HepG2 (cell line): ENCODE data around the gene FMNL1. TPM values are rescaled to one million over a fixed set of nuclear protein-coding genes. Genes with fewer than 3 reads are reported as not detected.

Experiments
- ATAC-seq: fragments of 200-7000 bp; cut with Tn5 transposase; 3 replicates; pipeline ENCODE4 v1.9.1; 2020; ENCODE audit warnings: mild to moderate bottlenecking, moderate library complexity
- BruUV-seq: library from RNA; stranded (reverse); fragments of 400-500 nt; replicated peaks from 2 replicates; lab custom pipeline; 2021; lab: Mats Ljungman, UMichigan
- CTCF ChIA-PET: fragments of 300-600 bp; formaldehyde crosslinking; extraction: SDS; loops from one replicate; lab custom pipeline; 2021; ENCODE audit warnings: low total read pairs, inconsistent platforms, low intra/inter-chr PET ratio; lab: Yijun Ruan, JAX
- POLR2A ChIA-PET: fragments of 350-600 bp; sonication (Branson Sonifier 250); formaldehyde crosslinking; loops from one replicate; lab custom pipeline; 2020; ENCODE audit warnings: antibody characterized with exemption, inconsistent platforms; lab: Yijun Ruan, JAX
- DNase-seq: peaks from one replicate; pipeline ENCODE4 v3.0.0-alpha.2; 2015; ENCODE audit warnings: low spot score
- FAIRE-seq: peaks from 3 replicates; lab custom pipeline; 2011; peaks lifted over from hg19 to GRCh38; lab: Jason Lieb, UNC
- H2AFZ ChIP-seq: one replicate; pipeline ENCODE4 v1.6.1; 2011; ENCODE audit warnings: low read length, inconsistent platforms
- H3K27ac ChIP-seq: fragments of 300-600 bp; 3 replicates; pipeline ENCODE4 v1.8.0; 2011; ENCODE audit warnings: mixed run types, mild to moderate bottlenecking, mixed read lengths, low read length, inconsistent platforms; ENCODE audit not compliant: insufficient read depth; ENCODE audit errors: extremely low read length
- H3K27me3 ChIP-seq, 2 experiments: fragments of 200-600 bp in 1 of 2; 2 replicates in 1 of 2; 3 replicates in 1 of 2; pipeline versions ENCODE4 v1.6.0 to v1.8.0; 2011; ENCODE audit warnings: low read length in 2 of 2, mild to moderate bottlenecking in 2 of 2, moderate library complexity in 2 of 2, inconsistent platforms in 1 of 2; ENCODE audit not compliant: insufficient read depth in 2 of 2, control insufficient read depth in 1 of 2
- H3K36me3 ChIP-seq, 2 experiments: fragments of 200-600 bp in 1 of 2; replicated peaks in 1 of 2; 2 replicates in 1 of 2; 3 replicates in 1 of 2; pipeline versions ENCODE4 v1.5.1 to v1.8.0; 2011; ENCODE audit warnings: low read length in 2 of 2, inconsistent platforms in 1 of 2; ENCODE audit not compliant: insufficient read depth in 2 of 2, control insufficient read depth in 1 of 2
- H3K4me1 ChIP-seq: 2 replicates; pipeline ENCODE4 v1.5.1; 2012; ENCODE audit warnings: low read length, inconsistent platforms; ENCODE audit not compliant: insufficient read depth
- H3K4me2 ChIP-seq: 2 replicates; pipeline ENCODE4 v1.6.0; 2011; ENCODE audit warnings: low read depth, low read length, inconsistent platforms
- H3K4me3 ChIP-seq, 3 experiments: fragments of 200-600 bp in 1 of 3; sonication (generic), shearing (Covaris generic) in 1 of 3; replicated peaks in 1 of 3; 2 replicates each; pipeline ENCODE4 v1.5.1; 2011 to 2016; ENCODE audit warnings: low read length in 3 of 3, inconsistent platforms in 2 of 3, low read depth in 2 of 3, mild to moderate bottlenecking in 2 of 3, control low read depth in 1 of 3, mixed read lengths in 1 of 3; ENCODE audit not compliant: insufficient read depth in 1 of 3
- H3K79me2 ChIP-seq: one replicate; pipeline ENCODE4 v1.6.1; 2011; ENCODE audit warnings: low read length, inconsistent platforms; ENCODE audit not compliant: insufficient read depth
- H3K9ac ChIP-seq: 2 replicates; pipeline ENCODE4 v1.6.0; 2011; ENCODE audit warnings: mild to moderate bottlenecking, low read depth, low read length, inconsistent platforms; ENCODE audit not compliant: insufficient read depth
- H3K9me3 ChIP-seq: 2 replicates; pipeline ENCODE4 v1.5.1; 2012; ENCODE audit warnings: mild to moderate bottlenecking, low read length
- H4K20me1 ChIP-seq: 2 replicates; pipeline ENCODE4 v1.6.0; 2011; ENCODE audit warnings: inconsistent platforms, mild to moderate bottlenecking, low read length, moderate library complexity; ENCODE audit not compliant: insufficient read depth
- AHR ChIP-seq: IDR thresholded peaks from 2 replicates; pipeline ENCODE4 v1.6.1; 2018; ENCODE audit warnings: missing genetic modification reagents, missing compliant biosample characterization
- ATAD3A ChIP-seq: sonication (generic); formaldehyde crosslinking; IDR thresholded peaks from 2 replicates; pipeline ENCODE4 v1.4.0; 2020; ENCODE audit warnings: missing genetic modification reagents
- BRF2 ChIP-seq: sonication (generic); formaldehyde crosslinking; IDR thresholded peaks from 2 replicates; pipeline ENCODE4 v1.8.1; 2022; ENCODE audit warnings: mild to moderate bottlenecking, missing genetic modification reagents
- EZH2 ChIP-seq: conservative IDR thresholded peaks from 2 replicates; pipeline ENCODE4 v1.6.1; 2012; ENCODE audit warnings: mild to moderate bottlenecking, low read depth, low read length, moderate library complexity
- GPBP1L1 ChIP-seq: sonication (generic); formaldehyde crosslinking; IDR thresholded peaks from 2 replicates; pipeline ENCODE4 v1.5.0; 2020; ENCODE audit warnings: mild to moderate bottlenecking, missing genetic modification reagents
- MAX ChIP-seq: IDR thresholded peaks from 2 replicates; pipeline ENCODE4 v1.6.1; 2012; ENCODE audit warnings: inconsistent platforms
- NCOA2 ChIP-seq: sonication (generic); formaldehyde crosslinking; IDR thresholded peaks from 2 replicates; pipeline ENCODE4 v1.8.0; 2022; ENCODE audit warnings: inconsistent platforms
- RAD51 ChIP-seq: fragments of 450-650 bp; IDR thresholded peaks from 2 replicates; pipeline ENCODE4 v1.6.1; 2016; ENCODE audit warnings: borderline replicate concordance
- RFX3 ChIP-seq: IDR thresholded peaks from 2 replicates; pipeline ENCODE4 v1.6.1; 2016; ENCODE audit warnings: missing biosample characterization, missing genetic modification reagents
- SIX4 ChIP-seq: sonication (generic); formaldehyde crosslinking; IDR thresholded peaks from 2 replicates; pipeline ENCODE4 v1.4.0; 2020; ENCODE audit warnings: missing genetic modification reagents
- TFAP4 ChIP-seq: sonication (generic); IDR thresholded peaks from 2 replicates; pipeline ENCODE4 v1.6.1; 2016; ENCODE audit warnings: low read depth, borderline replicate concordance
- ZBTB20 ChIP-seq: sonication (generic); formaldehyde crosslinking; IDR thresholded peaks from 2 replicates; pipeline ENCODE4 v1.8.1; 2023; ENCODE audit warnings: missing genetic modification reagents, low read depth, mild to moderate bottlenecking, borderline replicate concordance
- ZBTB26 ChIP-seq: IDR thresholded peaks from 2 replicates; pipeline ENCODE4 v1.6.1; 2016; ENCODE audit warnings: missing compliant biosample characterization, missing genetic modification reagents, borderline replicate concordance
- ZNF740 ChIP-seq: sonication (generic); formaldehyde crosslinking; IDR thresholded peaks from 2 replicates; pipeline ENCODE4 v1.4.0; 2020; ENCODE audit warnings: missing genetic modification reagents
- ZNF772 ChIP-seq: sonication (generic); formaldehyde crosslinking; IDR thresholded peaks from 2 replicates; pipeline ENCODE4 v1.5.0; 2020; ENCODE audit warnings: mild to moderate bottlenecking, missing genetic modification reagents
- ZZZ3 ChIP-seq: sonication (generic); formaldehyde crosslinking; IDR thresholded peaks from 2 replicates; pipeline ENCODE4 v1.4.0; 2020; ENCODE audit warnings: missing genetic modification reagents, mild to moderate bottlenecking, borderline replicate concordance
- WGBS: methylation state at CpG from one replicate; pipeline ENCODE4 v1.1.6; 2017; ENCODE audit warnings: low lambda C conversion rate; 5-methylcytosine and 5-hydroxymethylcytosine counted together
- in situ Hi-C: cut with HindIII; loops from 2 replicates; pipeline ENCODE4 v1.10.0; 2017; ENCODE audit warnings: low pct_unique_long_range_greater_than_20kb; ENCODE audit not compliant: extremely low pct_ligation_motif_present
- intact Hi-C: fragments of 100-400 bp; cut with micrococcal nuclease; formaldehyde crosslinking; loops from one replicate; pipeline ENCODE4 v1.10.0; 2022; ENCODE audit not compliant: unreplicated experiment
- polyA plus RNA-seq, 8 experiments: library from polyadenylated mRNA; depleted of rRNA in 3 of 8; stranded (reverse) in 7 of 8; unstranded in 1 of 8; fragments of >200 nt; fragmentation: Illumina TruSeq in 4 of 8; extraction: Trizol in 4 of 8; gene quantifications; 2 replicates each; pipeline versions ENCODE4 v1.2.1 to v1.2.3, GENCODE V29; 2011 to 2016; ENCODE audit warnings: low read depth in 4 of 8, missing spikeins in 1 of 8, mixed read lengths in 1 of 8; ENCODE audit not compliant: insufficient read depth in 1 of 8
- total RNA-seq, 5 experiments: library from RNA; depleted of rRNA; stranded (reverse); fragments of >200 nt; fragmentation: Illumina TruSeq; extraction: Trizol; gene quantifications; 2 replicates each; pipeline ENCODE4 v1.2.3, GENCODE V29; 2016; ENCODE audit warnings: low read depth in 1 of 5

Gene FMNL1
- total and polyA plus RNA-seq, 2 of the 13 experiments (the other 11 are each of a cell fraction or from before 2014, with no cell fraction given), result 0.53 to 0.70 TPM

- no peak overlapping the region for H3K27ac ChIP-seq
- BruUV-seq, result no TSS peak
- no peaks in the 10 kb centered on the region for H3K79me2 ChIP-seq
- H3K9ac ChIP-seq, result no peak overlapping the region
- ATAC-seq (no peak), DNase-seq (no peak), FAIRE-seq (no peak)
- no peak overlapping the region for H3K4me2 ChIP-seq
- WGBS, result 56% methylated on average over 2 of the region's 2 CpGs
- no peak overlapping the region for H2AFZ ChIP-seq
- no peaks in the 10 kb centered on the region for H3K27me3 ChIP-seq
- H3K9me3 ChIP-seq, result no peaks in the 10 kb centered on the region
- POLR2A ChIA-PET, result interaction anchor here (1.2 to 4.2 kb wide), 3 partner anchors 17 to 40 kb away, joined by 5 to 36 read pairs (median 9); partner anchors contain the start of genes HEXIM1 and HEXIM2
- H3K36me3 ChIP-seq, result no peaks in the 10 kb centered on the region
- in situ Hi-C loops, result no loop called here
- no peak for TF ChIP-seq GPBP1L1 (CRISPR knock-in tag)
- no peak for TF ChIP-seq ATAD3A (CRISPR knock-in tag)
- TF ChIP-seq RAD51, result no peak
- no peak for TF ChIP-seq RFX3 (CRISPR knock-in tag)
- TF ChIP-seq TFAP4, result no peak
- TF ChIP-seq EZH2, result no peak
- no peak for TF ChIP-seq NCOA2 (CRISPR knock-in tag)
- TF ChIP-seq BRF2 (CRISPR knock-in tag), result no peak
- TF ChIP-seq SIX4 (CRISPR knock-in tag), result no peak
- TF ChIP-seq ZNF740 (CRISPR knock-in tag), result no peak
- TF ChIP-seq AHR (CRISPR knock-in tag), result no peak
- TF ChIP-seq ZNF772 (CRISPR knock-in tag), result no peak
- no peak for TF ChIP-seq ZBTB26
- TF ChIP-seq ZZZ3, result no peak
- TF ChIP-seq ZBTB20 (CRISPR knock-in tag), result no peak
- no peak for TF ChIP-seq MAX
- H3K4me1 ChIP-seq, result peaks cover 54% of the 10 kb centered on the region
- CTCF ChIA-PET, result no interaction called here
- no peaks in the 10 kb centered on the region for H4K20me1 ChIP-seq
- H3K4me3 ChIP-seq, result no peak overlapping the region
- intact Hi-C loops, result no loop called here
These were observed 32.7 kb upstream of the FMNL1 start for GRCh38 chr17:45189009-45189408.
